ENCODE data around the gene TOM1L2.
"Not testable (repeated sequence)": the region's sequence is repeated elsewhere in the genome, so short reads cannot be mapped to it uniquely, and the experiment has no call there.

Gene TOM1L2

DNA sequence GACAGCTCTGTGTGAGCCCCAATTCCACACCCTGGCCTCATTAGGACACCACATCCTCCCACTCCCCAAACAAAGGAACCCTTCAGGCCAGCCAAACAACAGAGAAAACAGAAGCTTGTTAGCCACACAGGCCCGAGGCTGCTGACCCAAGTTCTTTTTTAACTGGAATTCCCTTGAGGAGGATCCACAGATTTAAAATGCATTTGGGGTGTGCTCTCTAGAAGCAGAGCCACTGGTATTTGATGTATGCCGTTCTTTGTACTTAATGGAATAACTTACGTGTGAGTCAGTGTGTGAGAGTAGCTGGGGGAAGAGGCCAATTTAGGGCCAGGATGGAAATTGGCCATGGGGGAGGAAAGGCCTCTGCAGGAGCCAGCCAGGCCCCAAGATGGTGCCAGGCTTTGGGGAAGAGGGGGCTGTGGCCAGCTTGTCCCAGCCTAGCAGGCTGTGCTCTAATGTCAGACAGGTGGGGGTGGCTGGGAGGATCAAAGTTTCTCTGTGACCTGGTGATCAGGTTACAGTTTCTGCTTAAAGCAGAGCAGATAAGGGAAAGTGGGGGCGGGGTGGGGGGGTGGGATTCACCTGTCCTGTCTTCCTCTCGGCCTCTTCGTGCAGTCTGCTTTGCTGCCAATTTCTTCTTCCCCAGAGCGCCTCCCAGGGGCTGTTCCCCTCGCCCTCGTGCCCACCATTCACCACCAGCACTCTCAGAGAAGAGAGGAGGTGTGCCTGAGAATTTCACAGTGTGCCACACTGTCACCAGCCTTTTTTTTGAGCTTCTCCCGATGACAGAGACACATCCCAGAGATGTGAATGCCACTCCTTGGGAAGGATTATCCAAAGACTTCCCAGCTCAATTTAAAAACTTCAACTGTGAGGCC lies 50.8 kb downstream of the TOM1L2 start:
- DNase-seq: peak; percentile 98

DNA sequence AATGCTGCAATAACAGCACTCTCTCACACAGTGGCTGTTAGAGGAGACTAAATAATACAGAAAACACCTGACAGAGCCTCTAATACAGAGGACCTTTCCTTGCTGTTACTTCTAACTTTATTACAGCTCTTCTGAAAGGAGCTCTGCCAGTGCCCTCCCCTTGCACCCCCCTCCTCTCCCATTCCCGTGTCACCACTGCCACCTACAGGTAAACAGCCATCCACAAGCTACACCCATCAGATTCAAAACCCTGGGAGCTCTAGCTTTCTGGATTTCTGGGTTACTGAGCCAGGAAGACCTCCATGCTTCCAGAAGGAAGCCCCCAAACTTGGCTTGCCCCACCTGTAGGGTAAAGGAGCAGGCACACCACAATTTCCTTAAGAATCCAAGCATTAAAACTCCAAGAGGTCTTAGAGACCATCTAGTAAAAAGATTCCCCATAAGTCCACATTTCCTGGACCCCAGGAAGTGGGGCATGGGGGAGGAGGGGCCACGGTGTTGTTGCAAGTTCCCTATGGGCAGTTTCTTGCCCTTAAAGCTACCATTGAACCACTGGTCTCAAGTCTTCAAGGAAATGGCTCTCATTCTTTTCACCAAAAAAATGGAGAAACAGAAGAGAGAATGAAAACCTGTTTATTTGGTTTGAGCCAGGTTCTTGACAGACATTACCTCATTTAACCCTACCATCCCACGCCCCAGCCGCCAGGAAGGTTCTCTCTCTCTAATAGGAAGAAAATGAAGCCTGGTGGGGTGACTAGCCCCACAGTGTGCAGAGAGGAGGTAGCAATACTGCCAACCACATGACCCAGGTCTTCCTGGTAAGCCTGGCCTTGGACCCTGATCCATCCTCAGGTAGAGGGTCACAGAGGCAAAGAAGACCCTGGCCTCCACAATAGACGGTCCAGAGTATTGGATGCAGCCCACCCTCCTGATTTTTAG lies 52.8 kb downstream of the TOM1L2 start:
- peak; percentile 81 for DNase-seq

DNA sequence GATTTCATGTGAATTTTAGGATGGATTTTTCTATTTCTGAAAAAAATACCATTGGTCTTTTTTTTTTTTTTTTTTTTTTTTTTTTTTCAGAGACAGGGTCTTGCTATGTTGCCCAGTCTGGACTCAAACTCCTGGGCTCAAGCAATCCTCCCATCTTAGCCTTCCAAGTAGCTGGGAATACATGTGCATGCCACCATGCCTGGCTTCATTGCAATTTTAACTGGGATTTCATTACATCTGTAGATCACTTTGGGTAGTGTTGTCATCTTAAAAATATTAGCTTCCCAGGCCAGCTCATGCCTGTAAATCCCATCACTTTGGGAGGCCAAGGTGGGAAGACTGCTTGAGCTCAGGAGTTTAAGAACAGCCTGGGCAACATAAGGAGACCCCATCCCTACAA lies 54.8 kb downstream of the TOM1L2 start:
- no peak for DNase-seq

DNA sequence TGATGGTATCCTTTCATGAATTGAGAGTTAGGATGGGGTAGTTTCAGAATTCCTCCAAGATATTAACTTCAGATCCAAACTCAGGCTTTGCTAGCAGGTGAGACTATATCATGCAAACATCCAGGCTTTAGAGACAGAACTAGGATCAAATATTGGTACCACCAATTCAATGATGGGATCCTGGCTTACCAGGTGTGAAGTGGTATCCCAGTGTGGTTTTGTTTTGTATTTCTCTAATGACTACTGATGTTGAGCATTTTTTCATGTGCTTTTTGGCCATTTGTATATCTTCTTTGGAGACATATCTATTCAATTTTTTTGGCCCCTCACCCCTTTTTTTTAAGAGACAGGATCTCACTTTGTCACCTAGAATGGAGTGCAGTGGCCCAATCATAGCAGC lies 57.0 kb downstream of the TOM1L2 start:
- no peak for DNase-seq

DNA sequence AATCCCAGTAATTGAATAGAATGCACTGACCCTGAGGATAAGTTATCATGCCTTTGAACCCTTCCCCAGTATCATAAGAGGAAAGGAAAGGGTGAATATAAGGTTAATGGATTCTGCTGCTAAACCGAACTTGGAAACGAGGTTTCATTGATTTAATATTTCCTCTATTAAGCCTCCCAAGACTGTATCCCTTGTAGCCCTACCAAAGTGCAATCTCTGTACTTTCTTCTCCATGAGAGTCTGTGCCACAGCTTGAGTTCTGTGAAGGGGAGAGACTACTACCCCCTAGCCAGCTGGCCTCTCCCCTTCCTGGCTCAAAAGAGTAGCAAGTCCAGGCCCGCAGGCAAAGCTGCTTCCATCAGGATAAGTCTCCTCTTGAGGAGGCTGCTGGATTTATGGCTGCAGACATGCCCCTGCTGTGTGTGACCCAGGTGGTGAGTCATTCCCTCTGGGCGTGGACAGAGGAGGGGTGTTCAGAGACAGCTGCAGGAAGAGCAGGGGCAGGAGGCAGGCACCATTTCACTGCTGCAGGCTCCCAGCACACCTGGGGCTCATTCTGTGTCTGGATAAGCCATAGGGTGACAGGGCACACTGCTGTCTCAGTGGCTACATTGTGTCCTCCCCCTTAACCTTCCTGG lies 58.4 kb downstream of the TOM1L2 start:
- DNase-seq: peak; percentile 94

DNA sequence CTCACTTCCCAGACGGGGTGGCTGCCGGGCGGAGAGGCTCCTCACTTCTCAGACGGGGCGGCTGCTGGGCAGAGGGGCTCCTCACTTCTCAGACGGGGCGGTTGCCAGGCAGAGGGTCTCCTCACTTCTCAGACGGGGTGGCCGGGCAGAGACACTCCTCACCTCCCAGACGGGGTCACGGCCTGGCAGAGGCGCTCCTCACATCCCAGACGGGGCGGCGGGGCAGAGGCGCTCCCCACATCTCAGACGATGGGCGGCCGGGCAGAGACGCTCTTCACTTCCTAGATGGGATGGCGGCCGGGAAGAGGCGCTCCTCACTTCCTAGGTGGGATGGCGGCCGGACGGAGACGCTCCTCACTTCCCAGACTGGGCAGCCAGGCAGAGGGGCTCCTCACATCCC lies 59.9 kb downstream of the TOM1L2 start:
- DNase-seq: not testable (repeated sequence)

DNA sequence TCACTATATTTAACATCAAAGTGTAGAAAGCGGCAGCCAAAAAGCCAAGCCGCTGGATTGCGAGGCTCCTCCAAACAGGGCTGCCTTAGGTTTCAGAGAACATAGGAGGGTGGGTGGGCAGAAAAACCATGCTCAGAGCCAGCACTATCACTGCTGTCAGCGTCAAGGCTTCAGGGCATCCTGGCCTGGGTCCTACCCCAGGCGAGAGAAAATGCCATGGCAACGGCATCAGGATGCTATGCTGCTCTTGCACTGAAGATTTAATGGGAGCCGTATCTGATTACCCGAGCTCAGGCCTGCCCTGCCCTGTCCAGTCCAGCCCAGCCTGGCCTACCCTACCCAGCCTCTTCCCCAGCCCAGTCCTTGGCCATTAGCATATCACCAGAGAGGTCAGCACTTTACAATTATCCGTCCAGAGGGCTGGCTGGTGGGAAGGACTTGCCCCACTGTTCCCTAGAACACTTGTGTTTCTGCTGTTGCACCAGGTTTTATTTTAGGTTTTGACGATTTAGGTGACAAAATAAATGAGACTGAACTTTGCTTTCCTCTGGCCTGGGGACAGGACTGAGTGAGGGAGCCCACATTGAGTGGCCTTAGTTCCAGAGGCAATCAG lies 61.1 kb downstream of the TOM1L2 start:
- DNase-seq: no peak

DNA sequence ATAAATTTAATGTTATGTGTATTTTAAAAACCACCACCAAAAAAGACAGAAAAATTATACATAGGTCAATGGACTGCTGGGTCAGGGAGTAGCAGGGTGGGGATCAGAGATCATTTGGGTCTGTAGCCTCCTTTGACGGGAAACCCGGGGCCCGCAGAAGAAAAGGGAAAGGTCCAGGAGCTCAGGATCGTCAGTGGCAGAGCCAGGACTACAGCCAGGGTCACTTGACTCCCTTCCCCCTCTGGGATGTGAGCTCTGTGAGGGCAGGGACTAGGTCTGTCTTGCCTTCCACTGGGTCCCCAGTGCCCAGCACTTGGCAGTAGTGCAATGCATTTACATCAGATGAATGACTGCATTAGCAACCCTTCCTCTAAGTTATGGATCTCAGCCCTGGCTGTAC lies 62.1 kb downstream of the TOM1L2 start:
- no peak for DNase-seq

DNA sequence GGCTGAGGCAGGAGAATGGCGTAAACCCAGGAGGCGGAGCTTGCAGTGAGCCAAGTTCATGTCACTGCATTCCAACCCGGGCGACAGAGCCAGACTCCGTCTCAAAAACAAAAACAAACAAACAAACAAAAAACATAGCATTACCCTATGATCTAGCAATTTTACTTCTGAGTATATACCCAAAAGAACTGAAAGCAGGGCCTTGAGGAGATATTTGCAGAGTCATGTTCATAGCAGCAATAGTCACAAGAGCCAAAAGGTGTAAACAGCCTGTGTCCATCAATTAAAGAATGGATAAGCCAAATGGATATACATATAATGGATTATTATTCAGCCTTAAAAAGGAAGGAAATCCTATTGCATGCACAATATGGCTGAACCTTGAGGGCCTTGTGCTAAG lies 63.1 kb downstream of the TOM1L2 start:
- DNase-seq: no peak

DNA sequence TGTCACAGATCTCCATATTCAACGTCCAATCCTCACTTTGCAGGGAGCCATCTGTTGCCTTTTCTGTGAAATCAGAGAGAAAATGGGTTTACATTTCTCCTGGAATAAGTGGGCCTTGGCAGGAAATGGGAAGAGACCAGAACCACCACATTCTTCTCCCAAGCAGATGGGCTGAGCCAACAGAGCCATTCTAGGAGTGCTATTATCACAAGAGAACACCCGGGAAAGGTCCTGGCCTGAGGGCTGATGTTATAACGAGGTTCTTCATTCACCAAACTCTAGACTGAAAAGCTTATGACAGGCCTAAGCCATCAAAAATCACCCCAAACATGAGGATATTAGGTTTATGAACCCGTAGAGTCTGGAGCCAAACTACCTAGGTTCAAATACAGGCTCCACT lies 64.7 kb downstream of the TOM1L2 start:
- DNase-seq: no peak

DNA sequence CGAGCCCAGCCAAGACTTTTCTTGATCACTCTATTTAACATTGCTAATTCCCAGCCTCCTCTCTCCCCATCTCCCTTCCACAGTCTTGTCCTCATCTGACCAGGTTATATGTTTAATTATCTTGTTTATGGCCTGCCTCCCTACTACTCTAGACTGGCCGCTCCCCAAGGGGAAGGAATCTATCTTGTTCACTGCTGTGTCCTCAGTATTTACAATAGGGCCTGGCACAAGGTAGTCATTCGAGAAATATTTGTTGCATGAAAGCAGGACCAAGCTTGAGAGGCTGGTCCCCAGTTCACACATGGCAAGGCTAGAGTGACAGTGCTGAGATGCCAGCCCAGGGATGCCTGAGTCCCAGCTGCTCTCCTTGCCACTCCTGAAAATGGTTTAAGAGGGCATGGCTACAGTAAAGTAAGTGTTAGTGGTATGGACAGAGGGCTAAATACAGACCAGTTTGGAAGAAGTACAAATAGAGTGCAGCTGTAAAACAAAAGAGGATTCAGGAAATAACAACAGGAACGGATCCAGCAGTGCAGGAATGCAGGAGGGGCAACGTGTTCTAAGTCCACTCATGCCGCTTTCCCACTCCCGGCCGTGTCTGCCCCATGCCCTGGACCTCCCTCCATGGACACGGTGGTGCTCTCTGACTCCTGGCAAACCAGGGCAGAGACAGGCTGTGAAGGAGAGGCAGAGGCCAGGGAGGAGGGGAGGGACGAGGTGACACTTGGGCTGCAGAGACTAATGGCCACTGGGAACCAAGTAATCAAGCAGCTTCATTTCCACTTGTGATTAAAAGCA lies 65.6 kb downstream of the TOM1L2 start:
- DNase-seq: no peak

DNA sequence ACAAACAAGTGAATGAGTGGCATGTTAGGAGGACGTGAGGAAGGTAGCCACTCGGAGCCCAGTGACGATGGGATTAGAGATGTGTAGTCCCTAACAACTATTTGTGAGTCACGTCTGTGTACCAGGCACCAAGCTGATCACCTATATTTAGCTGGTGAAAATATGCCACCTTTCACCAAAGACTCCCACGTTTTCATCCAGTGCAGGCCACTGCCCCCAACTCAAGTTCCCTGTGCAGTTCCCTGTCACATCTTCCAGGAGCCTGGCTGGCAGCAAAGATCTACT lies 67.2 kb downstream of the TOM1L2 start:
- no peak for DNase-seq

DNA sequence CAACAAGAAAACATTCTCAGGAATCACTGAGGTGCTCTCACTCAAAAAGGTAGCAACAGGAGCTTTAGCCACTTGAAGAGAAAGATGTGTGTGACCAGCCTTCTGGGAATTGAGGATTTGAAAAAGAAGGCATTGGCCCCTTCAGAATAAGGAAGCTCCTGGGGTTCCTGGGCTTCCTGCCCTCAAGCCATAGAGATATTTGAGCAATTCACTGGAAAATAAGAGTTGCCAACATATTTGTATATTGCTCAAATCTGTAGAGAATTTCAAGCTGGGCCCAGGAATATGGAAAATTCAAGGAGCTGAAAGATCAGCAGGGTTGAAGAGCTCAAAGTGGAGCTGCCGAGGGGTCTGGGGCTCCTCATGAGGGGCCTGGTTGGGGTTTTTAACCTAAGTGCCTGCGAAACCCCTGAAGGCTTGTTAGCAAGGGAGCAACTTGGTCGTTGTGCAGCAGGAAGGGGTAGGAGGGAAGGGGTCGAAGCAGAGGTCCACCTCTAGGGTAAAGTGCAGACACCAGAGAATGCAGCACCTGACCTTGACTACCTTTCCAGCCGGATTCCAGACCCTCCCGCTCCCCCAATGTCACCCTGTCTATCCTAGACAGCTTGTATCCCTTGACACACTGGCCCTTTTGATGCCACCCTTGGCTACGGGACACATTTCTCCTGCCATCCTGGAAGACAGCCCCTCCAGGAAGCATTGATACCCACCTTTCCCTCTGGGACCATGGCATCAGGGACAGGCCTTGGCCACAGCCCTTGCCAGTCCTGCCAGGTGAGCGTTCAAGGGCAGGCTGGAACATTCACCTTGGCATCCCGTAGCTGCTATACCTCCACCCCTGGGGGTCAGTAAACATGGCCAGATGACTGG lies 67.8 kb downstream of the TOM1L2 start:
- DNase-seq: peak; percentile 38

DNA sequence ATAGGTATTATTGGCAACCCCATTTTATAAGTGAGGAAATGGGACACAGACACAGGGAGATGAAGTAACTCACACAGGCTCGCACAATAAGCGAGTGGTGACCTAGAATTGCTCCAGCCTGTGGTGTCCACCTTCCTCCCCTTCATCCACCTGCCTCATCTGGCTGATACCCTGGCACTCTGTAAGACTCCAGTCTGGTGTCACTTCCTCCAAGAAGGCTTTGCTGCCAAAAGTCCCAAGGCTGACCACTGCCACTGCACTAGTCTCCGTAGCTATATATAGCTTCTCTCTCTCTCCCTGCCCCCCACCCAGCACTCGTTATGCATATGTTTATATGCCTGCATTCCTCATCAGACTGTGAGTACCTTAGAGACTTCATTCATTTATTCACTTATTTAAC lies 69.3 kb downstream of the TOM1L2 start:
- no peak for DNase-seq

DNA sequence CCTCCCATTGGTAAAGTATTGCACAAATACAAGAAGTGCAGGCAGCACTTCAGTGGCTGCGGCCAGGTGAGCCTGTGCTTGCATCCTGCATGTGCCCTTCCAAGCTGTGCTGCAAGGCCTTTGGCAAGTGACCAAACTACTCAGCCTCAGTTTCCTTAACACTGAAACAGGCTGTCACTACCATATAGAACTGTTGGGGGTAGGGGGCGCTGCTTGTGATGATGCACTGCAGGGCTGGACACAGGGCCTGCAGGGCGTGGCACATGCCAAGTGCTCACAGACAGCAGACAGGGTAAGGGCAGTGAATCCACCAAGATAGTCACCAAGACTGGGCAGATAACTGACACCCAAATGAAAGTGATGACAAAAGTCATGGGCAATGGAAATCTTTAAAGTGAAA lies 69.8 kb downstream of the TOM1L2 start:
- no peak for DNase-seq

DNA sequence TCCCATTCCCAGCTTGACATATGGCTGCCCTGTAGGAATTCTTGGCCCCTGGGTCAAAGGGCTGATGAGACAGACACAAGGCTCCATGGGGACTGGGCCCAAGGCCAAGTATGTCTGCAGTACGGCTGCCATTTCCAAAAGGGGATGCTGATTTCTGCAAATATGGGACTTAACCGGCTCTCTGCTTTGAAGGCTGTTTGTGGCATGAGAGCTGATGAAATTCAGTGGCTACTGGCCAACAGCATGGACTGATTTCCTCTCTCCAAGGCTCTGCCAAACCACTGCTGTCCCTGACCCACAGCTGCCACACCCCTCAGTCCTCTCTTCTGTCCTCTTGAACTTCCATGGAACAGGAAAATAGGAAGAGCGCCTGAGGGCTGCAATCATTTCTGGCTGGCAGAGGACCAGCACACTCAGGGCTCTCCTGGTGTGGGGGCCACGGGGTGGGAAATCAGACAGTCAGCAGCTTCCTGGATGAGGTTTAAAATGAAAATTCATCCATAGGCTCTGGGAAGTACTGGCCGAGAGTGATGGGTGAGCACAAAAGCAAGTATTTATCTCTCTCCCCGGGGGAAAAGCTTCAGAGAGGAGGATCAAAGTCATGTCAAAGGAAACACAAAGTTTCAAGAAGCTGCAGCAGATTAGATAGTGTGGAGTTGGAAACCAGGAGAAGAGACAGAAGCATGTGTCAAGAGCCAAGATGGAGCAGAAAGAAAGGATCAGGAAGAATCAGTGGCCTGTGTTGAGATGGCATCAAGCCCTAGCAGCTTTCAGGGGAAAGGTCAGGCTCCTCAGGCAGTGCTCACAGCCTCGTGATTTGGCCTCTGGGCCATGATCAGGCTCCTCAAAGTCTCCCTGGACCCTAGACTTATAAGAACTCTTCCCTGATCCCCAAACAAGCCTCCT lies 71.3 kb downstream of the TOM1L2 start:
- peak; percentile 99 for DNase-seq

DNA sequence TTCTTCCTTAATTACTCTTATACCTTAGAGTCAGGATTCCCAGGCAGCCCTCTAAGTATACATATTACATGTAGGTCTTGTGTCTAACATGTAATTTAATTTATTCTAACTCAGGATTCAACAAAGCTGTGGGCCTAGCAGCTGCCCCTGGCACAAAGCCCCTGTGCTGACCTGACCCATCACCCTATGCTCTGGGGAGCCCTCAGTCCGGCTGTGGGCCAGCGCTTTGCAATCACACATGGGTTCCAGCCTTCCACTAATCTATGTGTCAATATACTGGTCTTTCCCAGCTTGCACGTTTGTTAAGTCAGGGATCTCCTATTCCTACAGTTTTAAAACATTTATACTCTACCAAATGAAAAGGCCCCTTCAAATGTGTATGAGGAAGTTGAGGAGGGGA lies 72.7 kb downstream of the TOM1L2 start:
- no peak for DNase-seq

DNA sequence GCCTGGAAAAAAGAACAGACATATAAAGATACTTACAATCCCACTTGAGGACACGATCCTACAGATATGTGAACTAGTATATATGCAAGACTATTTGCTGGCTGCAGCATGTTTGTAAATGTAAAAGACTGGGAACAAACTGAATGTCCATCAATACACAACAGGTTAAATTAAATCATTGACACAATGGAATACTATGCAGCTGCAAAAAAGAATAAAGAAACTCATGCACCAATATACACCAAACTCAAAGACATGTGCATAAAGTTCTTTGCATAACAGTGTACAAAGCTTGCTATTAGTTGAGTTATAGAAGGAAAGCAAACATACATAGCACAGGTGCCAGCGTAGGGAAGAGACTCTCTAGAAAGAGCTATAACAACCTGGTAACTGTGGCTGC lies 73.5 kb downstream of the TOM1L2 start:
- DNase-seq: no peak

DNA sequence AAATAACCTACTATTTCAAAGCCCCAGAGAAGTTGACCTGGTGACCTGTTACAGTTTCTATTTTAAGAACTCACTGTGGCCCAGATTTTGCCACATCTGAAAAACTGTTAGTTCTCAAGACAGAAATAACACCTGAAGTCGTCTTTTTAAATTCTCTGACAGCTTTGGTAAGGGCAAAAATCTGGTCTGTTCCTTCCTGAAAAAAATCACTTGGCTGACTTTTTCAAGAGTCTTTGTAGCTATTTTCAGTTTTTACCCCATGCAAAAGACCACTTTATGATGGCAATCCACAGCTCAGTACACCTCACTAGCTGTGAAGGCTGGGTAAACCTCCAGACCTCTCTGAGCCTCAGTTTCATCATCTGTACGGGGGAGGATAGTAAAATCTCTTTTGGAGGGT lies 74.8 kb downstream of the TOM1L2 start:
- DNase-seq: no peak

DNA sequence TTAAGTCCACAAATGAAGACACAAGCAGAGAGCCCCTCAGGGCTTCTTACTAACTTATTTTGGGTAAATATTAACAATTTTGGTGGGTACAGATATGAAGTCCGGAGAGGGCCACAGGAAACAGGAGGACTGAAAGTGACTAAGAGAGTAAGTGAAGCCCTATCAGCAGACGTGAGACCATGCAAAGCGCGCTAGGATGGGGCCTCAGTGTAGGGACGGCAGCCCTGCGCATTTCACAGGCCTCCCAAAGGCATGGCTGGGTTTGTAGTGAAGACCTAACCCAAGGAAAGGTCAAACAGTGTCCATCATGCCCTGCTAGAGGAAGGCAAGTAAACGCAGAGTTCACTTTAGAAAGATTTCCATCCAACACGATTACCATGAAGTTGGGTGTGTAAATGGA lies 75.5 kb downstream of the TOM1L2 start:
- DNase-seq: no peak

All from fibroblast of upper back skin (primary cell).